NCI-H2171 (cell line): ENCODE results near the gene BEX3.
A peak's percentile ranks its signal among the peaks of the same experiment; 100 is the strongest.
"Not testable (repeated sequence)": the region's sequence is repeated elsewhere in the genome, so short reads cannot be mapped to it uniquely, and the experiment has no call there.

Experiments
- DNase-seq: peaks from one replicate; lab custom pipeline; 2025; lab: John Stamatoyannopoulos, UW

BEX3 gene

DNA sequence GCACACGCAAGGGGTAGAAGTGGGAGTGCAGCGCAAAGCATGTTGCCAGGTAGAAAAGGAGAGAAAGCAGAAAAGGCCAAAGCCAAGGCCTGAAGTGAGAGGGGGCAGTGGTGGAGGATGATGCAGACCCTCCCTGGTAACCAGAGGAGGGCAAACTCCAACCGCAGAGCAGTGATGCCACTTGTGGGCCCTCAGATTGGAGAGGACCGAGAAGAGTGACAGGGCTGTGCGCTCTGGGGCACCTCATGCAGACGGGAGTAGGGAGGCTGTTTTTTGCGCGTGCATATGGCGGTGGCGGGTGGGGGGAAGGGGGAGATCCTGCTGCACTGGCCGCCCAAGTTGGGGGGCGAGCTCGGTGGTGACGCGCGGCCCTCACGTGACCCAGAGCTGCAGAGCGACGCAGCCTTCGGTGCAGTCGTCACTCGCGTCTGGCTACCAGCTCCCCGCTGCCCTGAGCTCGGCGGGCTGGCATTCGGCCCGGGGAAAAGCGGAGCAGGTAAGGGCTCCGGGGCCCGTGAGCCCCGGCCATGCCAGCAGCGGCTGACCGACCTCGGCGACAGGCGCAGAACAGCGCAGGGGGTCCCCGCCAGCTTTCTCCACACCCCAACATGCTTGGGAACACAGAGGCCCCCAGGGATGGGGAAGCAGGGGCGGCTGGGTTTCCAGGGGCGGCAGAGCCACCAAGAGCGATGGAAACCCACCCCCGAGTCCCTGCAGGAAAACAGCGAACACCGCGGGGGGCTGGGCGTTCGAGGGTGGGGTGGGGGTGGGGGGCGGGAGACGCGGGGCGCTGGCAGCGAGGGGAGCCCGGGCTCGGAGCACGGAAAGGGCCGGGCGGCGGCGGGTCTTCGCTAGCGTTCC, at the start of gene BEX3:
BEX3 (plus strand) TSS at position 421 of the 861 bp plus-strand sequence. CDS start 984 bp downstream, outside the sequence.
- DNase-seq: peak; percentile 71

DNA sequence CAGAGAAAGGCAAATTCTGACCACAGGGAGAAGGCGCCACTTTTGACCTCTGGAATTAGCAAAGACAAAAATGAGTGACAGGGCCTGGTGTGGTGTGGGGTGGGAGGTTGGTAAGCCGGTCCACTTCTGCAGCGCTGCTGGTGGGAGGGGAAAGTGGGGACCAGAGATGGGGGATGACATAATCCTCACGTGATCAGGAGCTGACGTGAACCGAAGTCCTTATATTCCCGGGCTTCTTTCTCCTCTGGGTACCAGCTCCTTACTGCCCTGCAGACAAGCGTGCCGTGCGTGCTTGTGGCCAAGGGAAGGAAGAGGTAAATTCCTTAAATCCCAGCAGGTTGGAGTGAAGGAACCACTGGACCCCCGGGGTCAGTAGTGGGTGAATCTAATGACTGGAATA, 46.3 kb upstream of the BEX3 start, which contains the start of gene TCEAL7:
TCEAL7 (plus strand) TSS at position 249 of the 400 bp plus-strand sequence. CDS start 1,165 bp downstream, outside the sequence.
- DNase-seq: no peak

DNA sequence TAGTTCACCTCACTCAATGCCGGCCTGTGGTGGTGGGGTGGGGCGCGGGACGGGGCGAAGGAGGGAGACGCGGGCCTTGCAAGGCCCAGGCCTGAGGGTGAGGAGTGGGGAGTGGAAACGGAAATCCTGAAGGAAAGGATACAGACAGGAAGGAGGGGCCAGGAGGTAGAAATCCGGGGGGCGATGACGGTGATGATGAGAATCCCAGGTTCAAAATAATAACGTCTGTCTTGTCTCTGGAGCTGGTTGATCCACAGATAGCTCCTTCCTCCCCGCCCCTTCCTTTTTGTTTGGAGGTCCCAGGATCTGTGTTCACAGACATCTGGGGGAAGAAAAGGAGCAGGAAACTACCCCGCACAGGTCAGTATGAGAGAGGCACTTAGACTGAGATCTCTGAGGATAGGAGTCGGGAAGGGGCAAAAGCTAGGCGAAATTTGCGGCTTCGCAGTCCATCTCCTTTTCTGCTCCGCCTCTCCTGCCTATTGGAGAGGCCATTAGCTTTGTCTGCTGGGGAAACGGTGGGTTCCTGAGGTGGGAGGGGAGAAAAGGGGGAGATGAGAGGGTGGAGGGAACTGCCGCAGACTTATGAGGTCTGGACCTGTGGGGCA, 45.6 kb upstream of the BEX3 start:
- DNase-seq: no peak

DNA sequence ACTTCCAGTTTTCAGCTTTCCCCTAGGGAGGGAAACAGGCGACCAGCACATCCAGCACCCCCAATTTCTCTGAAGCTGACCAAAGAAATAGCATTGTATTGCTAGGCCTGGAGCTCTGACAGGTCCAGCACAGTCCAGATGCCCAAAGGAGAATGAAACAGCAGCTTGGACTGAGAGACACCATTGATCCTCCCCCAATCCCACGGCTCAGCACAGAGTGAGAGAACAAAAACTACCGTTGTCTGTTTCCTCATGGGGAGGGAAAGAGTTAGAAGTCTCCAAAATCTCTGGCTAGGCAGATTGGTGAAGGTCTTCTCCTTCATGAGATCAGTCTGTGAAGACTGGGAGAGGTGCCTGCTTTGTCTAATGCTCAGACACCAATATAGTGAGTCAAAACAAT, 37.7 kb upstream of the BEX3 start:
- no peak for DNase-seq

DNA sequence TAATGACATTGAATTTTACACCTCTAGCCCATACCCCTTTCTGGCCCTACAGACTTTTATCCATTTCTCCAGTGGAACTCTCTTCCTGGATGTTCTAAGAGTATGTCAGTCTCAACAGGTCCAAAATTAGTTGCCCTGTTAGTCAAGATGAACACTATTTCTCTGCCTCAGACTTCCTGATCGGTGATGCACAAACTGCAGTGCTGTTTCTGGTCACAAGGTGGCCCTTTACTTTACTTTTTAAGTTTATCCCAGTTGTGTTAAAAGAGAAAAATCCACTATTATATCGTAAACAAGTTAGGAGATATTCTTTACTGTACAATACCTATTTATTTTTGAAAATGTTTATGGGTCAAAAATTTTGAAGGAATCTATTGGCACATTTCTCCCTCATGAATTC, 33.2 kb upstream of the BEX3 start:
- DNase-seq: no peak

DNA sequence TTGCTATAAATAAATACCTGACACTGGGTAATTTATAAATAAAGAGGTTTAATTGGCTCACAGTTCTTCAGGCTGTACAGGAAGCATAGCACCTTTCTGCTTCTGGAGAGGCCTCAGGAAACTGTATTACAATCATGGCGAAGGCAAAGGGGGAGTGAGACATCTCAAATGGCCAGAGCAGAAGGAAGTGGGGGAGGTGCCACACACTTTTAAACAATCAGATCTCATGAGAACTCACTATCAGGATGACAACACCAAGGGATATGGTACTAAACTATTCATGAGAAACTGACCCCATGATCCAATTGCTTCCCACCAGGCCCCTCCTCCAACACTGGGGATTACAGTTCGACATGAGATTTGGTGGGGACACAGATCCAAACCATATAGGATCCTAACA, 31.7 kb upstream of the BEX3 start:
- no peak for DNase-seq

DNA sequence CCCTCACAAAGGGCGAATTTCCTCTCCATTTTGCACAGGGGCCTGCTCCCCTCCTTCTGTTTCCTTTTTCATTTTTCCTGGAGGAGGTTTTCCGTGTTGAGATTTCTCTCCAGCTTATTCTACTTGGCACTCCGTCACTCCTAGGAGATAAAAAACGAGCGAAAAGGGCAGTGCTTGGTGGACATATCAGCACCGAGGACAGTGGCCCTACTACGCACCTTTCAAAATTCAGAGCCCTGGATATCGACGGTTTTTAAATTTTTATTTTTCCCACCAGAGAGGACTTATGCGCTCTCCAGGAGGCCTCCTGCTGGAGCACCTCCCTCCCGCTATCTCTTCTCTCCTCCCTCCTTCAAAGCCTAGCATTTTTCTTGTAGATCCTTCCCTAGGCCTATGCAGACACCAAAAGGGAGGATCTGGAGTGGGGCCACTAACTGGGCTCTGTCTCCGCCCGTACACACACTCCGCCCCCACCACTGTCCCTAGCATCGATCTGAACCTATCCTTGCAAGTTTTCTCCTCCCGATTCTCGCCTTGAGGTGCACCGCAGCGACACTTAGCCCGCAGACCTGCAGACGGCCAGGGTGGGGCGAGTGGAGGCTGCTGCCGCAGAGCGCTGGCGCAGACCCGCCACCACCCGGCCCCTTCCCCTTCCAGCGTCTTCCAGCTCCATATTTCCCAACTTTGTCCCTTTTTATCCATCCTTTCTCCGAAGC, 28.5 kb upstream of the BEX3 start:
- DNase-seq: no peak

DNA sequence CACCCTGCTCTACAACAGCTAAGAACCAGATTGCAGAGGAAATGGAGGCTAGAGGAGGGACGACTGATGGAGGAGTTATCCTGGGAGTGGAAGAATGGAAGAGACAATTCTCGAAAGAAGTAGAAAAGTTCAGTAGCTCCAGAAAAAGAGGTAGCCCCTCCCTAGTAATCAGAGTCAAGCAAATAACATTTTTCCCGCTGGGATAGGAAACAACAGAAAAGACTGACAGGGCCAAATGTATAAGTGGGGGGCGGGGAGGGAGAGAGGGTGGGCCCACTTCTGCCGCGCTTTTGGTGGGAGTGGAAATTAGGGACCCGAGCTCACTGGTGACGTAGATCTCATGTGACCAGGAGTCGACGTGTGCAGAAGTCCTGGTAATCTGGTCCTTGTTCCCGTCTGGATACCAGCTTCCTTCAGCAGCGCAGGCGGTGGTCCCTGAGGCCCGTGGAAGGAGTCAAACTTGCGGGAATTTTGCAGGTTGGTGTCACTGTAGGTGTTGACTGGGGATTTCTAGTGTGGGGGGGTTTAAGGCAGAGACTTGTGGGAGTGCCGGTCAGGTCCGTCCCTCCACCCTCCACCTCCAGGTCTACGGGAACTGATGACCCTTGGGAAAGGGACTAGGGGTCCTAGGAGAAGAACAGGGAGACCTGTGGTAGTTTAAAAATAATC, 20.1 kb upstream of the BEX3 start, which contains the start of gene TCEAL9:
TCEAL9 (plus strand) TSS at position 377 of the 669 bp plus-strand sequence. CDS start 1,179 bp downstream, outside the sequence.
- DNase-seq: peak; percentile 56

DNA sequence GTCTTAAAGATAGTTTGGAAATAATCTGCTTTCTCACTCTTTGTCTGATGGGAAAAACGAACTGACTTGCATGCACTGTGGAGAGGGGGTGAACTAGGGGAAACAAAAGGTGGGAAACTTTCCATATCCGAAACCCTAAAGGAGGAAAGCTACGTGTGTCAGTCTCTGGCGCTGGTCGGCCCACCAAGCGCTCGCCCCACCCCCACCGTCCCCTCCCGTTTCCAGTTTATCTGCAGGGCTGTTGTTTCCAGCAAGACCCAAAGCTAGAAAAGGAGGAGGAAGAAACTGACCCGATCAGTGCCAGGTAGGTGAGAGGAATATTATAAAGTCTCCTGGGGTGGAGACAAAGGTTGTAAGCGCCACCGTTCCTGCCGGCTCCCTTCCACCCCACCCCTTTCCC, 19.5 kb upstream of the BEX3 start:
- DNase-seq: no peak

DNA sequence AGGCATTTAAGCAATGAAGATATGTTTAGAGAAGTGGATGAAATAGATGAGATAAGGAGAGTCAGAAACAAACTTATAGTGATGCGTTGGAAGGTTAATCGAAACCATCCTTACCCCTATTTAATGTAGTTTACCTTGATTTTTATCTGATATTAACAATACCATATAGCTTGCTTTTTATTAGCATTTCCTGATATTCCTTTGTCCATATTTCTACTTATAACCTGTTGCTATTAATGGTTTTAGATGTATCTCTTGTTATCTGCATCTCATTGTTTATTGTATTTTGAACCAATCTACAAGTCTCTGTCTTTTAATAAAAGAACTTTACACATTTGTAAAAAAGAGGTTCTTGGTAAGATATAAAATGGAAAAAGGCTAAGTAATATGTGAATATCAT, 18.5 kb upstream of the BEX3 start:
- DNase-seq: no peak

DNA sequence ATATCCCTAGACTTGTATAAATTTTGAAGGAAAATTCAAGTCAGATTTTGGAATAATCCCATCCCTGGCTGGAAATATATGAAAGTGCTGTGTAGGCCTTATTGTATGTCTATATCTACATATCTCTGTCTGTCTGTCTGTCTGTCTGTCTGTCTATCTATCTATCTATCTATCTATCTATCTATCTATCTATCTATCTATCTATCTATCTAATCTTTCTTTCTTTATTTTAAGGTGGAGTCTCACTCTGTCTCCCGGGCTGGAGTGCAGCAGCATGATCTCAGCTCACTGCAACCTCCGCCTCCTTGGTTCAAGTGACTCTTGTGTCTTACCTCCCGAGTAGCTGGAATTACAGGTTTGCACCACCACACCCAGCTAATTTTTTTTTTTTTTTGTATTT, 16.7 kb upstream of the BEX3 start:
- not testable (repeated sequence) for DNase-seq

DNA sequence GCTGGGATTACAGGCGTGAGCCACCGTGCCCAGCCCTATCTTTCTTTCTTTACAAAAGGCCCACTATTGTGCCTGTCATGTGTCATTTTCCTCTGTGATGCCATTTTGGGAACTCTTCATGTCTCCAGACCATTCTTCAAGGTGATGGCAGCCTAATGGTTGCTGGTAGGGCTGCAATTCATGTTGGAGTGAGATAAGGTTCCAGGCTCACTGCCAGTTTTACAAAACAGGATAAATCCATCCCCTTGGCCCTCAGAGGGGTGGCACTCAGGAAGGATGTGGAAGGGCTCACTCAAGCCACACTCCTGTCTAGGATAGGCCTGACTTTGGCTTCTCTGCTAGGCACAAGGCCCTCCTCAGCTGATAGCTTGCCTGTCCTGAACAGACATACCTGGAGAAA, 16.2 kb upstream of the BEX3 start:
- no peak for DNase-seq

DNA sequence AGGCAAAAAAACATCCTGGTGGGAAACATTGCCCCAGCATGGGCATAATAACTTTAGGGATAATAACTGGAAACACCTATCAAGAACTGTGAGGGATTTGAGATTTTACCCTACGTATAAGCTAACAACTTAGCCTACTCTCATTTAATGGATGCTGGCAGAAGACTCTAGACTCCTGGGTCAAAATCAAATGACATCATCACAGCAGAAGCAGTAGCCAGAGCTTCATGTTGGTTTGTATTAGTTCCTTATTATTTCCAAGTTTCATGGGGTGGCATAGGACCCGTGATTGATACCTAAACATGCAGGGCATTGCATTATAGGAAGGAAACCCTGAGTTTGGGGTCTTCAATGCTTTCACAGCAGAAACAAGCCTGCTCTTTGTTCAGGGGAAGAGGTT, 15.4 kb upstream of the BEX3 start:
- no peak for DNase-seq

DNA sequence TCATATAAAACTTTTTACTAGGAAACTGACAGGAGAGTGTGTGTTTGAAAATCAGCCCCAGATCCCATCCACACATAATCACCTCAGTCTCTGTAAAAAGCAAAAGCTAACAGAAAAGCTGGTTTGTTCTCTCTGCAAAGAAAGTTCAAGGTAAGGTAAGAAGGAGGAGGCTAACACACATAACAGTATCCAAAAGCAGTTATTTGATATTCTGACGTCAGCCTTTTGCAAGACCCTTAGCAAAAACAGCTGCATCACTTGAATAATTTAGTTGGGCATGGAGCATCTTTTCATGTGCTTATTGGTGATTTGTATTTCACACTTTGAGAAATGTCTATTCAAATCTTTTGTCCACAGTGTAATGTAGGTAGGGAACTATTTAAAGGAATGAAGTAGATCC, 14.5 kb upstream of the BEX3 start:
- DNase-seq: no peak

DNA sequence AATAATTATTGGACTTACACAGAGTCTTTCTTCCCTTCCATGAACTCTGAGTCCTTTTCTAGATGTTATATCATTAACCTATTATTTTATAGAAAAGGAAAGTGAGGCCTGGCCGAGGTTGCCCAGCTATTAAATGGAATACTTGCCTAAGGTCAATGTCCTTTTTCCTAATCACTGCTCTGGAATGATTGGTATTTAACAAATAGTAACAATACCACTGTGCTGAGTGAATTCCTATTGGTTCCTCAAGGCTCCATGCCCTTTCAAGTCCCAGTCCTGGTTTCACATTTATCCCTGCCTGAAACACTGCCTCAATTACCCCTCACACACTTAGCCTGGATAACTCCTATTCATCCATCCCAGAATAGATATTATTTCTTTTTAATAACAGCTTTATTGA, 13.9 kb upstream of the BEX3 start:
- DNase-seq: no peak

DNA sequence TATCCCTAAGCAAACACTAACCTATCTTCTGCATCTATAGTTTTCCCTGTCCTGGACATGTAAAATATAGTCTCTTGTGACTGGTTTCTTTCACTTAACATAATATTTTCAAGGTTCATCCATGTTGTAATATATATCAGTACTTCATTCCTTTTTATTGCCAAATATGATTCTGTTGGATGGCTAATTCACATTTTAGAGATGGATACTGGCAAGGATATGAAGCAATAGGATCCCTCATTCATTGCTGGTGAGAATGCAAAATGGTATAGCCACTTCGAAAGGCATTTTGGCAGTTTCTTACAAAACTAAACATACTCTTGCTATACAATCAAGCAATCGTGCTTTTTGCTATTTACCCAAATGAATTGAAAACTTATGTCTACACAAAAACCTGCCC, 13.3 kb upstream of the BEX3 start:
- no peak for DNase-seq

DNA sequence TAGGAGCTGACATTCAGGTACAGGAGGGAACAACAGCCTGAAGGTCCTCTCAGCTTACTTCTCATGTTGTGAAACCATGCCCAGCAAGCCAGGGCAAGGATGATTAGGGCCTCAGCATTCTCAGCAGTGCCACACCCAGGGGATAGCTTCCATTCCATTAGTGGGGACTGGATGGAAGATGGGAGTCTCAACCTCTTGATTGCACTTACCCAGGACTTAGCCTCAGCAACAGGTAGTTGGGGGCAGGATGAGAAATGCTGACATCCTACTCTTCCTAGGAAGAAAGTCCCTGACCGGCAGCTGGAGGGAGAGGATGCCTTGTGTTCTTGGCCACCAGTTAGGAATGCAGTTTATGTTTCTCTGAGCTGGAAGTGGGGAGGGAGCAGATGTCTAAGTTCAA, 8.8 kb upstream of the BEX3 start:
- no peak for DNase-seq

DNA sequence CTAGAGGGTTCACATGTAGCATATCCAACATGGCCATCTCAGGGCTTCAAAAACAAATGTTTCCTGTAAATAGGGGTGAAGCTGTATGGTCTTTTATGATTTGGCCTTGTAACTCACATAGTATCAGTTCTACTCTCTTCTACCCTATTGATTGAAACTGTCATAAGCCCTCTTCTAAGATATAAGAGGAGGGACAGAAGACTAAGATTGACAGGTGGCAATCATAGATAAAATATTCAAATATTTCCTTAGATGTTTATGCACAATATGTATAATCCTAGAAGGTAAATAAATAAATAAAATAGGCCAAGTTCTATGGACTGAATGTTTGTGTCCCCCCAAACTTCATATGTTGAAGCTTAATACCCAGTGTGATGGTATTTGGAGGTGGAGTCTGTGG, 6.9 kb upstream of the BEX3 start:
- no peak for DNase-seq

DNA sequence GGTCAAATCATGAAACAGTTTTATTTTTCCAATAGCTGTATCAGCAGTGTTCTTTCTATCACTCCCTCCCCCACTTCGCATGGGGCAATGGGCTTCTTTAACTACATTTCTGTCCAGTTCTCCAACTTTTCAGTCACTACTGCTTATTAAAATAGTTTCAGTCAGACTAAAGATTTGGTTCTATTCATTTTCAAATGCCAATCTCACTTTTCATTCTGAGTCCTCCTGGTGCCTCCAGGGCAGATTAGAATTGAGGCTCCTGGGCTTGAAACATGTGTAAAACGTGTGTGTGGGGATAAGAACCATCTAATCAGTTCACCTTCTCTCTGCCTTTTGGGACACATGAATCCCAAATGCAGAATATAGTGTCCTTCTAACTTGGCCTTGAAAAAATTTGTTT, 3.5 kb upstream of the BEX3 start:
- DNase-seq: no peak

DNA sequence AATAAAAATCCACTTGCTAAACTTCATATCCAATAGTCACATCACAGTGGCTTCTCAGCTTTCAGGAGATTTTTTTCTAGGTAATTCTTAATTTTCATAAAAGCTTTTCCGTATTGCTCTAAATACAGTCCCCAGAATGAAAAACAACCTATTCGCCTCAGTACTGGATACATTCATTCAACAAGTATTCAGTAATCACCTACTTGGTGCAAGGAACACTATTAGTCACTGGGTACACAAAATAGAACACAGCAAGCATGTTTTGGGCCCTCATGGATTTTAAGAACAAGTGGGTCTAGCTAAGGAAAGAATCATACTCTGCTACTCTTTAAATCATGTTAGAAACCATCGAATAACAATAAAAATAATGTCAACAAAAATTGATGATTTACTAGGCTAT, 2.8 kb upstream of the BEX3 start:
- DNase-seq: no peak

DNA sequence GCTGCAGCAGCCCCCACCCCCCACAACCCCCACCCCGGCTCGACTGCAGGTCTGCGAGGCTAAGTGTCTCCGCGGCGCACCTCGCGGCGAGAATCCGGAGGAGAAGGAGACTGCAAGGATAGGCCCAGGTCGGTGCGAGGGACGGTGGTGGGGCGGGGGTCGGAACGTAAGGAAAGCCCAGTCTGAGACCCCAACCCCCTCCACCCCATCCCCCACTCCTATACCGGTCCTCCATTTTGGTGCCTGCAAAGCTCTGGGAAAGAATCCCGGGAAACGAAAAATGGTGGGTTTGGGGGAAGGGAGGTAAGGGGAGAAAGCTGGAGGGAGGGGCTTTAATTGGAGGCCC, 614 bp downstream of the BEX3 start:
- peak; percentile 44 for DNase-seq

DNA sequence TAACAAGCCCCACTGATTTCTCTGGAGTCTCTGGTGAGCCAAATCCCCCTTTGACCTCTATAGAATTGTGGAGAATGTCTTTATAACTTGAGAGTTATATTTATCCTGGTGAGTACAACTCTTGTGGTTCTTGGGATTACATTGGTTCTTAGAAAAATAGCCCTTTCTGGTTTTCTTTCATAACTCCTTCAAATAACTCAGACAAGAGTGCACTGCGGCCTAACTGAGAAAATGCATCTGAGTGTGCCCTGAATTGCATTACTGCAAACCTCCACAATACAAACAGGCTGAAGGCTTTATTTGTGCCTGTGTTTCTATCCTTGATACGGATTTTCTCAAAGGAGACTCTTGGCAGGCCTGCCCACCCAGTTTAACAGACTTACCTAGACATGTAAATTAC, 2.7 kb downstream of the BEX3 start:
- no peak for DNase-seq
